Uterus (tissue), 4 donors: ENCODE measurements around the gene PCSK7. TPM values are rescaled to one million over a fixed set of nuclear protein-coding genes. Genes with fewer than 3 reads are reported as not detected.
"Not testable (repeated sequence)": the region's sequence is repeated elsewhere in the genome, so short reads cannot be mapped to it uniquely, and the experiment has no call there.

Source experiments
- DNase-seq, 2 donors: peaks; one replicate each; pipeline ENCODE4 v3.0.0-alpha.2; 2019 to 2020
- H3K27ac ChIP-seq, 2 donors: fragments of 200-600 bp; sonication (generic); 1 replicate in 1 of 2; 2 replicates in 1 of 2; pipeline ENCODE4 v1.5.1; 2016 to 2018
- H3K27me3 ChIP-seq, 2 donors: fragments of 200-600 bp; sonication (generic); one replicate each; pipeline ENCODE4 v1.5.1; 2018 to 2019; ENCODE audit warnings: control low read depth in 1 of 2
- H3K36me3 ChIP-seq, 2 donors: fragments of 200-600 bp; sonication (generic); one replicate each; pipeline ENCODE4 v1.5.1; 2019; ENCODE audit warnings: control low read depth in 1 of 2
- H3K4me1 ChIP-seq, 2 donors: fragments of 200-600 bp; sonication (generic); one replicate each; pipeline ENCODE4 v1.5.1; 2018 to 2019; ENCODE audit warnings: control low read depth in 1 of 2
- H3K4me3 ChIP-seq, 2 donors: fragments of 200-600 bp; sonication (generic); 1 replicate in 1 of 2; 2 replicates in 1 of 2; pipeline ENCODE4 v1.5.1; 2018 to 2019; ENCODE audit warnings: mild to moderate bottlenecking in 1 of 2
- H3K9me3 ChIP-seq, 2 donors: fragments of 200-600 bp; sonication (generic); one replicate each; pipeline ENCODE4 v1.5.1; 2019; ENCODE audit warnings: control low read depth in 1 of 2
- CTCF ChIP-seq, 4 experiments: fragments of 200-600 bp in 2 of 4; fragments of 450-650 bp in 2 of 4; sonication (generic) in 2 of 4; IDR thresholded peaks; one replicate each; pipeline ENCODE4 v1.5.1; 2016 to 2019; ENCODE audit warnings: antibody characterized with exemption in 4 of 4, mild to moderate bottlenecking in 2 of 4, moderate library complexity in 1 of 4
- POLR2A ChIP-seq, 2 donors: fragments of 450-650 bp; IDR thresholded peaks; one replicate each; pipeline ENCODE4 v1.6.1; 2016; ENCODE audit warnings: antibody characterized with exemption in 2 of 2, mild to moderate bottlenecking in 1 of 2, moderate library complexity in 1 of 2
- intact Hi-C: fragments of 100-400 bp; cut with DNase I; formaldehyde crosslinking; loops from one replicate; pipeline ENCODE4 v1.15.1; 2023; ENCODE audit warnings: low total_unique reads
- total RNA-seq, 4 donors: library from RNA; depleted of rRNA in 3 of 4; stranded (reverse); fragments of >200 nt in 3 of 4; gene quantifications; one replicate each; pipeline versions ENCODE4 v1.1.0 to v1.2.4, GENCODE V29; 2014 to 2023
- donor health status: DM: yes; HTN: yes; CAD: no.

The PCSK7 gene
- total RNA-seq, 4 donors from 2014 or later = 23.3 to 78.9 (median 35.3) TPM

GRCh38 chr11:117186431-117186761 lies 45.5 kb downstream of the PCSK7 start:
- intact Hi-C loops = no loop called here
- H3K27me3 ChIP-seq = no peaks in the 10 kb centered on the region
- peaks cover 0 to 2% of the 10 kb centered on the region in 2 donors for H3K4me1 ChIP-seq
- no peaks in the 10 kb centered on the region for H3K36me3 ChIP-seq
- H3K27ac ChIP-seq = no peak overlapping the region
- TF ChIP-seq POLR2A (IDR thresholded peaks at IDR 0.05) (no peak), CTCF (IDR thresholded peaks at IDR 0.05) (no peak)
- no peaks in the 10 kb centered on the region for H3K9me3 ChIP-seq
- DNase-seq = peak in 1 of 2 donors; percentile 11
- no peak overlapping the region for H3K4me3 ChIP-seq

- peak in 1 of 2 donors; percentile 9 for DNase-seq
- peaks cover 0 to 6% of the 10 kb centered on the region in 2 donors for H3K4me1 ChIP-seq
- H3K36me3 ChIP-seq = no peaks in the 10 kb centered on the region
- intact Hi-C loops = no loop called here
- TF ChIP-seq CTCF (IDR thresholded peaks at IDR 0.05) (no peak), POLR2A (IDR thresholded peaks at IDR 0.05) (no peak)
- no peaks in the 10 kb centered on the region for H3K27me3 ChIP-seq
- H3K27ac ChIP-seq = no peak overlapping the region
- H3K4me3 ChIP-seq = no peak overlapping the region
- H3K9me3 ChIP-seq = no peaks in the 10 kb centered on the region
These were observed 46.0 kb downstream of the PCSK7 start for GRCh38 chr11:117185736-117186430.

GRCh38 chr11:117183724-117184349 lies 48.0 kb downstream of the PCSK7 start:
- no peak overlapping the region for H3K4me3 ChIP-seq
- peaks cover 0 to 10% of the 10 kb centered on the region in 2 donors for H3K4me1 ChIP-seq
- H3K36me3 ChIP-seq = no peaks in the 10 kb centered on the region
- no peaks in the 10 kb centered on the region for H3K27me3 ChIP-seq
- no peak overlapping the region for H3K27ac ChIP-seq
- peak in 1 of 2 donors; percentile 10 for DNase-seq
- no peaks in the 10 kb centered on the region for H3K9me3 ChIP-seq
- intact Hi-C loops = loop anchor here (5.0 kb wide), 1 partner anchor 43 kb away; no protein-coding TSS in a partner anchor
- TF ChIP-seq POLR2A (IDR thresholded peaks at IDR 0.05) (no peak), CTCF (IDR thresholded peaks at IDR 0.05) (no peak)

GRCh38 chr11:117183178-117183577 lies 48.7 kb downstream of the PCSK7 start:
- not testable (repeated sequence) for H3K4me1 ChIP-seq
- intact Hi-C loops = loop anchor here (5.0 kb wide), 1 partner anchor 44 kb away; no protein-coding TSS in a partner anchor

GRCh38 chr11:117182551-117182935 lies 49.3 kb downstream of the PCSK7 start:
- intact Hi-C loops = loop anchor here (5.0 kb wide), 1 partner anchor 45 kb away; no protein-coding TSS in a partner anchor
- TF ChIP-seq POLR2A (IDR thresholded peaks at IDR 0.05) (no peak), CTCF (IDR thresholded peaks at IDR 0.05) (no peak)
- no peaks in the 10 kb centered on the region for H3K36me3 ChIP-seq
- DNase-seq = no peak
- no peaks in the 10 kb centered on the region for H3K9me3 ChIP-seq
- H3K27ac ChIP-seq = no peak overlapping the region
- peaks cover 5 to 10% of the 10 kb centered on the region in 2 donors for H3K4me1 ChIP-seq
- no peaks in the 10 kb centered on the region for H3K27me3 ChIP-seq
- no peak overlapping the region for H3K4me3 ChIP-seq

More at GRCh38 chr11:117183178-117183577, 48.7 kb downstream of the PCSK7 start:
- not testable (repeated sequence) for H3K27ac ChIP-seq, H3K27me3 ChIP-seq, H3K9me3 ChIP-seq, H3K36me3 ChIP-seq, DNase-seq, H3K4me3 ChIP-seq
